ENCODE measurements around the gene IHH.

DNA sequence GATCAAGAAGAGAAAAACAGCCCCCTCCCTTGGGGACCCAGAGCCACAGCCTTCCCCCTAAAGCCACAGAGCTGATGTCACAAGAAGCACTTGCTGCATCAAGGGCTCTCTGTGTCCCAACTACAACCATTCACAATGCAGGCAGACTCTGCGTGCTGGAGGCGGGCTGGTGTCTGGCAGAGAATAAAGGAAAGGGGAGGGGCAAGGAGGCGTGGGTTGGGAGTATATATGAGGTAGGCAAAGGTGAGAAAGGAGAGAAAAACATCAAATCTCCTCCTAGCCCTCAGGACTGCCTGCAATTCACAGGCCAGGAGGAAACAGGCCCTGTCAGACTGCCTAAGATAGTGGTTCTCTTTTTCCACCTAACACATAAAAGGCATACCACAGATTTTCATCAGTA, 48.8 kb upstream of the IHH start:
- TF ChIP-seq, protein P1, sequence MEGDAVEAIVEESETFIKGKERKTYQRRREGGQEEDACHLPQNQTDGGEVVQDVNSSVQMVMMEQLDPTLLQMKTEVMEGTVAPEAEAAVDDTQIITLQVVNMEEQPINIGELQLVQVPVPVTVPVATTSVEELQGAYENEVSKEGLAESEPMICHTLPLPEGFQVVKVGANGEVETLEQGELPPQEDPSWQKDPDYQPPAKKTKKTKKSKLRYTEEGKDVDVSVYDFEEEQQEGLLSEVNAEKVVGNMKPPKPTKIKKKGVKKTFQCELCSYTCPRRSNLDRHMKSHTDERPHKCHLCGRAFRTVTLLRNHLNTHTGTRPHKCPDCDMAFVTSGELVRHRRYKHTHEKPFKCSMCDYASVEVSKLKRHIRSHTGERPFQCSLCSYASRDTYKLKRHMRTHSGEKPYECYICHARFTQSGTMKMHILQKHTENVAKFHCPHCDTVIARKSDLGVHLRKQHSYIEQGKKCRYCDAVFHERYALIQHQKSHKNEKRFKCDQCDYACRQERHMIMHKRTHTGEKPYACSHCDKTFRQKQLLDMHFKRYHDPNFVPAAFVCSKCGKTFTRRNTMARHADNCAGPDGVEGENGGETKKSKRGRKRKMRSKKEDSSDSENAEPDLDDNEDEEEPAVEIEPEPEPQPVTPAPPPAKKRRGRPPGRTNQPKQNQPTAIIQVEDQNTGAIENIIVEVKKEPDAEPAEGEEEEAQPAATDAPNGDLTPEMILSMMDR (IDR thresholded peaks at IDR 0.05; ENCODE audit: insufficient read depth, low read length, poor library complexity, severe bottlenecking): no peak
- no peak for TF ChIP-seq EZH2phosphoT487 (conservative IDR thresholded peaks at IDR 0.05; ENCODE audit: low read length)
